Stimulated activated CD4-positive, alpha-beta T cell treated with anti-CD3 and anti-CD28 coated beads, Interleukin-2, amount 100 ng/mL, for 4 hours (primary cell): Measurements from ENCODE around the gene NCAPG2.

Source experiments
- DNase-seq: peaks from one replicate; pipeline ENCODE4 v3.0.0-alpha.2; 2020; ENCODE audit warnings: low read depth

Gene NCAPG2, protein sequence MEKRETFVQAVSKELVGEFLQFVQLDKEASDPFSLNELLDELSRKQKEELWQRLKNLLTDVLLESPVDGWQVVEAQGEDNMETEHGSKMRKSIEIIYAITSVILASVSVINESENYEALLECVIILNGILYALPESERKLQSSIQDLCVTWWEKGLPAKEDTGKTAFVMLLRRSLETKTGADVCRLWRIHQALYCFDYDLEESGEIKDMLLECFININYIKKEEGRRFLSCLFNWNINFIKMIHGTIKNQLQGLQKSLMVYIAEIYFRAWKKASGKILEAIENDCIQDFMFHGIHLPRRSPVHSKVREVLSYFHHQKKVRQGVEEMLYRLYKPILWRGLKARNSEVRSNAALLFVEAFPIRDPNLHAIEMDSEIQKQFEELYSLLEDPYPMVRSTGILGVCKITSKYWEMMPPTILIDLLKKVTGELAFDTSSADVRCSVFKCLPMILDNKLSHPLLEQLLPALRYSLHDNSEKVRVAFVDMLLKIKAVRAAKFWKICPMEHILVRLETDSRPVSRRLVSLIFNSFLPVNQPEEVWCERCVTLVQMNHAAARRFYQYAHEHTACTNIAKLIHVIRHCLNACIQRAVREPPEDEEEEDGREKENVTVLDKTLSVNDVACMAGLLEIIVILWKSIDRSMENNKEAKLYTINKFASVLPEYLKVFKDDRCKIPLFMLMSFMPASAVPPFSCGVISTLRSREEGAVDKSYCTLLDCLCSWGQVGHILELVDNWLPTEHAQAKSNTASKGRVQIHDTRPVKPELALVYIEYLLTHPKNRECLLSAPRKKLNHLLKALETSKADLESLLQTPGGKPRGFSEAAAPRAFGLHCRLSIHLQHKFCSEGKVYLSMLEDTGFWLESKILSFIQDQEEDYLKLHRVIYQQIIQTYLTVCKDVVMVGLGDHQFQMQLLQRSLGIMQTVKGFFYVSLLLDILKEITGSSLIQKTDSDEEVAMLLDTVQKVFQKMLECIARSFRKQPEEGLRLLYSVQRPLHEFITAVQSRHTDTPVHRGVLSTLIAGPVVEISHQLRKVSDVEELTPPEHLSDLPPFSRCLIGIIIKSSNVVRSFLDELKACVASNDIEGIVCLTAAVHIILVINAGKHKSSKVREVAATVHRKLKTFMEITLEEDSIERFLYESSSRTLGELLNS

DNA sequence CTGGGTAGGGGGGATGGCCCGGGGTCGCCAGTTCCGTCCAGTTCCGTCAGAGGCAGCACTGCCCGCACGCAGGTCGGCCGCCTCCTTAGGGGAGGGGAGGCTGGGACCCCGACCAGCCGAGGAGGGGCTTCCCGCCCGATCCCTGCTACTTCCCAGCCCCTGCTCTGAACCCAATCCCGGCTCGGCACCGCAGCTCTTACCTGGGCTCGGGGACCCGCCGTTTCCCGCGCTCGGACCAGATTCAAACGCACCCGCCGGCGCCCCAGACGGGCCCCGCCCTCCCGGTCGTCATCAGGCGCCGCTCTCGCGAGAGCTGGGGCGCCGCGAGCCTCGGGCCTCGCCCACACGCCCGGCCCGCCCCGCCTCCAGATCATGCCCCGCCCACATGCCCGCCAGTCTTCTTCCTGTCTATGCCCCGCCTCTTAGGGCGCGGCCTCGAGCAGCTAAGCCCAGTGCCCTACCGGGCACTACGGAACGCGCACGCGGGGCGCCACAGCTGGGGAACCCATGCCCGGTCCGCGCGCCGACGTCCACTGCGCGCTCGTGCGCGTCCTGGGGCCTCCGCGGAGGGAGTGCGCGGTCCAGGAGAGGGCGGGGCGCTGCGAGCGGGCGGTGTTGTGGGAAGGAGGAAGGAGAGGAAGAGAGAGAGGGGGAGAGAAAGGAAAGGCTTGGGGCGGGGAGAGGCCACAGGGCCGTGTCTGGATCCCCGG, at the start of gene NCAPG2:
Gene NCAPG2, minus strand, starts transcription at position 281 of the 710 bp plus-strand sequence. CDS start 2,905 bp downstream, outside the sequence.
- DNase-seq = peak; percentile 96

DNA sequence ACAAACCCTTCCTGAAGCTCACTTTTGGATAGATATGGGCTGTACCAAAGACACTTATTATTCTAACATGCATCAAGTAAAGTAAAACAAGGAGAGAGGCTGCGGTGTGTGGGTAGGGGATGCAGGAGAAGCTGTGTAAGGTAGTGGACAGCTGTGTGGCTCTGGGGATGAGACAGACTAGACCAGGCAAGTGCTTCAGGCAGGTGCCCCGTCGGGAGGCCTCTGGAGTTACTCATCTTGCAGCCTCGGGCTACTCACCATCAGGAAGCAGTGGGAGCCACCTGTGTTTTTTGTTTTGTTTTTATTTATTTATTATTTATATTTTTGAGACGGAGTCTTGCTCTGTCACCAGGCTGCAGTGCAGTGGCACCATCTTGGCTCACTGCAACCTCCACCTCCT, 49.3 kb upstream of the NCAPG2 start:
- DNase-seq = no peak

GRCh38 chr7:158751751-158752150, 47.1 kb upstream of the NCAPG2 start:
- DNase-seq = no peak

GRCh38 chr7:158751199-158751598, 46.6 kb upstream of the NCAPG2 start:
- DNase-seq = no peak

DNA sequence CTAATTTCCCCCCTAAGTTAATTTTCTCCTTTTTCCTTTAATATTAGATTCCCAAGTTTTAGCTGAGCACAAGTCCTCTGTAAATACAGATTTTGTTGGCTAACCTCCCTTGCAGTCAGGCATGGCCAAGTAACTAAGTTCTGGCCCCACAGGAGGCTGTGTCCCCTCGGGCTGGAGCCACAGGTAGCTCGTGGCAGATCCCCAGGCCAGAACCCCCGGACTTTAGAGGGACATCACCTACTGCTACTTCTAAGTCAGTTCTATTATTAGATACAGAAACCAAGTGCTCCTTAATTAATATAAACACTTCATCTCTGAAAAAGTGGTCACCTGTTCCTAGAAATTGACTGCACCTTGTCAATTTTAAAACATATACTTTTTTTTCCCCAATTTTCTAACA, 46.1 kb upstream of the NCAPG2 start:
- DNase-seq = no peak

DNA sequence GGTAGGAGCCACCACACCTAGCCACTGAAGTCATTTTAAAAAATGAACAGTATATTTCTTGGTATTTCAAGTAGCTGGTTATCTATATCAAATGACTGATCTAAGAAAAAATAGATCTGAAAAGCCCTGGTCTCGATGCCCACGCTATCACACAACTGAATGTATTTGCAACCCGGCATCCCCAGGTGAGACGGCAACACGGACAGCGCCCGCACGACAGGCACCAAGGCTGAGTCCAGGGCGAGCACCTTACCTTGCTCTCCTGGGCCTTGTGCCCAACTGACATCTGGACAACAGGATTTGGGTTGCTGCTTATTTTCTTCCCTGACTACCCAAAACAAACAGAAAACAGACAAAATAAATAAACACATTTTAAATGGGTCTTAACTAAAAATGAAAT, 44.8 kb upstream of the NCAPG2 start:
- no peak for DNase-seq

- no peak for DNase-seq
Measured at GRCh38 chr7:158748335-158748734, 43.7 kb upstream of the NCAPG2 start.

- DNase-seq = no peak
Measured at GRCh38 chr7:158747408-158747807, 42.8 kb upstream of the NCAPG2 start.

- no peak for DNase-seq
Measured at GRCh38 chr7:158746957-158747356, 42.4 kb upstream of the NCAPG2 start.

DNA sequence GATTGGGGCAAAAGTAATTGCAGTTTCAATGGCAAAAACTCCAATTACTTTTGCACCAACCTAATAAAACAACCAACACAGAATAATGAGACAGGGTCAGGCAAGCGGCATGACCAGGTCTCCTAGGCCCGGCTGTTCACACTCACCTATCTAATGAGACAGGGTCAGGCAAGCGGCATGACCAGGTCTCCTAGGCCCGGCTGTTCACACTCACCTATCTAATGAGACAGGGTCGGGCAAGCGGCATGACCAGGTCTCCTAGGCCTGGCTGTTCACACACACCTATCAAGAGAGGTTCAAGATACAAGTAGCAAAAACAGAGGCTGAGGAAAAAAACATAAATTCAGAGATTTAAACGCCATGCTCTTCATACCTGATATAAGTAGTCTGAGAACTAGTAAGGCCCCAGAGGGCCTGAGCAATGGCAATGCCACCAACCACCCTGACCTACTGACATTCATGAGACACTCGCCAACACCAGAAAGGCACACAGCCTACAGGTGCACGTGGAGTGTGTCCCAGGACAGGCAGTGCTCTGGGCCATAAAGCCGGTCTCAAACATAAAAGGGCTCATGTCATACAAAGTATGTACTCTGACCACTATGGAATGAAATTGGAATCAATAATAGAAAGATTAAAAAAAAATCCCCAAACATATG, 40.6 kb upstream of the NCAPG2 start:
- no peak for DNase-seq

GRCh38 chr7:158744070-158744469, 39.5 kb upstream of the NCAPG2 start:
- no peak for DNase-seq

DNA sequence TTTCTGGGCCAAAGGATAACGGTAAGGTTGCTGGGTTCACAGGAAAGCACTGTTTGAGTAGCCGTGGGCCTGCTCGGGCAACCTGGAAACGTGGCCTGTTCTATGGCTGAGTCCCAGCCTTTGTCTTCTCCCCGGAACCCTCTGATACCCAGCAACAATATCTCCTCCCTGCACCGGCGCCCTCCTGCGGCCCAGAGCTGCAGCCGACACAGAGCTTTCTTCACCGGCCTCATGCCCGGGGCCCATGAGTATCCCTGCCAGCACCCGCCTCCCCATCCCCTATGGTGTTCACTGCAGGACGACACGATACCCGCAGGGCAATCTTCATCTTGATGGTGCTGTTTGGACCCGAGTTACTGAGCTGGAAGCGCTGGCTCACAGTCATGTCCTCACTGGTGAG, 38.6 kb upstream of the NCAPG2 start:
- DNase-seq = no peak

DNA sequence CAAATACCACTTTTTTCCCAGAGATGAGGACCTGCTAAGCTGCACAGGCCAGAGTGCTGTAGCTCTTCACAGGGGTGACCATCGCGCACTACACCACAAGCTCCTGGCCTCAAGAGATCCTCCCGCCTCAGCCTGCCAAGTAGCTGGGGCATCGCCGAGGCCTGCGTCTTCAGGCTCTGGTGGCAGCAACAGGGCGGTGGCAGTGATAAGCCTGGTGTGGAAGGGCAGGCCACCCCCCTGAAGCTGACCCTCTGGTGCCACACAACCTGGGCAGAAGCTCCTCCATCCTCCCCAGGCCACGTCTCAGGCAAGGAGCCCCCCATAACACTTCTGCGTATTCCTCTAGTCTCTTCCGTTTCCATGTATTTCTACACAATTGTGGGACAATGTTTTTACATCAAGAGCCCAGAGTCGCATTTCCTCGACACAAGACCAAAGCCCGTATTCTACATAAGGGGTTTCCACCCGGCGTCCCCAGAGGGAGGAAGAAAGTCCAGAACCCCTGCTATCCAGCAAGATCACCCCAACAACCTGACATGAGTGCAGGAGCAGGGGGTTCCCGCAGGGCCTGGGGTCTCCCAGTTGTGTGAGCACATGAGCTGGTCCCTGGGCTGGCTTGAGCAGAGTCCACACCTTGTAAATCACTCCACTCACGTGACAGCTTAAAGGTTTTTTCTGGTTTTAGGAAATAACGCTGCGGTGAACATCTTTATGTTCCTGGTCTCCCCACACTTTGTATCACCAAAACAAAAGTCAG, 37.6 kb upstream of the NCAPG2 start:
- DNase-seq = no peak

DNA sequence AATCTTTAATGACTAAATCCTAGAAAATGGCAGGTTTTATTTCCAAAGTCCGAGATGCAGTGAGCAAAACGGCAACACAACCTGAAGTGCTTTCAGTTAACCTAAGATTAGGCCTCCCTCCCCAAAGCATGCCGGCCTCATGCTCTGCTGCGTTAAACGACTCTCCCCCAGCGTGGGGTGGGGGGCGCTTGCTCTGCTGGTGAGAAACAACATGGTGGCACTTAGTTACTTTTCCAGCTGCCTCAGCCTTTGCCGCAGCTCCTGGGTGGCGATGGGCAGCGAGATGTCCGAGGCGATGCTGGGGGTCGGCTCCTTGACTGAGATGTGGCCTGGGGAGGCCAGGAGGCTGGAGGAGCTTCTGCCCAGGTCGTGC, 36.7 kb upstream of the NCAPG2 start:
- no peak for DNase-seq

GRCh38 chr7:158740657-158741293, 36.2 kb upstream of the NCAPG2 start:
- no peak for DNase-seq

DNA sequence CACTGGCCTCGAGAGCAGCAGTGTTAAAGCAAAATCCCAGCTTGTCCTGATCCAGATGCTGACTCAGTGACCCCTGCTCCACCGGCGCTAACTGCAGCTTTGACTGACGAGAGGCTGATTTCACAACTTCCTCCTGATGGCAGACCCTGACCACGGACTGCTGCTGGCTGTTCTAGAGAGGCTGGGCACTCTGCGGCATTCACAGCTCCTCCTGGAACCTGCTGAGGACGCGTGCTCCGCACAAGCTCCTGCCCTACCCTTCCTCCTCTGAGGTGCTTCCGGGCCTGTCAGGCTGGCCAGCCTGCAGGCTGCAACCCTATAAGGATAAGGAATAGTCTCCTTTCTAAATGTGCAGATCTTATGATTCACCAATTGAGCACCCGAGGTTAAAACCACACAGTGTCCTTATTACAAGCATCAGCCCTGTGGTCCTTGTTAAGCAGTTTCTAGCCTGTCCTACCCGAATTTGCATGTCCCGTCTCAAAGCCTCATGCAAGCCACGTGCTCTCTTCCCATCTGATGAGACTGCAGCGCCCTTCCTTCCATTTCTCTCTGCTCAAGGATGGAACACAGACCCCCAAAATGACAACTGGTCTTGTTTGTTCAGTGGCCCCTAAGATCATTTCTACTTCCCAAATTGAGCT, 35.5 kb upstream of the NCAPG2 start:
- no peak for DNase-seq

- no peak for DNase-seq
Measured at GRCh38 chr7:158738841-158739240, 34.2 kb upstream of the NCAPG2 start.

GRCh38 chr7:158737064-158737695, 32.6 kb upstream of the NCAPG2 start:
- DNase-seq = no peak

DNA sequence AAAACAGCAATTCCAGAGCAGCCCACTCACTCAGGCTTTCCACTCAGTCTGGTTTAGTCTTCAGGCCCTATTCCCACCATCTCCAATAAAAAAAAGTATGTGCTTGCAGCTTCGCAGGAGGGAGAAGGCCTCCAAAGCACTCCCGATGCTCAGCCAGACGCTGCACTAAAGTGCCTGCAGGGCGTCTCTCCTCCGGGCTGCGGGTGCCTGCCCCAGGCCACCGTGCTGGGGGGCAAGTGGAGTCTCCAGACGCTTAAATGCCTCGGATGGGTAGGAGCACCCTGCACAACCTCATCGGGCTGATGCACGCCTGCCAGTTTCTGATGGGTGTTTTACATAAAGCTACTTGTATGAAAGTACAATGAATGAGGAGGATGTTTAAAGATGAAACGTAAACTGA, 31.3 kb upstream of the NCAPG2 start:
- no peak for DNase-seq
